ENCODE data around the gene ZNF853.
"Not testable (repeated sequence)": the region's sequence is repeated elsewhere in the genome, so short reads cannot be mapped to it uniquely, and the experiment has no call there.

ZNF853 gene

GRCh38 chr7:6614953-6615722 lies at the start of gene ZNF853:
Gene ZNF853 (plus strand): TSS chr7:6615610. CDS start chr7:6616175, 565 bp downstream.
- no peak for DNase-seq

GRCh38 chr7:6565655-6566054 lies 49.8 kb upstream of the ZNF853 start:
- no peak for DNase-seq

- no peak for DNase-seq
Measured at GRCh38 chr7:6567886-6568285, 47.5 kb upstream of the ZNF853 start.

- DNase-seq, result no peak
Measured at GRCh38 chr7:6571160-6571779, 44.1 kb upstream of the ZNF853 start.

- no peak for DNase-seq
Measured at GRCh38 chr7:6575281-6576023, 40.0 kb upstream of the ZNF853 start.

- DNase-seq, result no peak
Measured at GRCh38 chr7:6576024-6576866, 39.2 kb upstream of the ZNF853 start.

GRCh38 chr7:6576867-6577368 lies 38.5 kb upstream of the ZNF853 start:
- DNase-seq, result not testable (repeated sequence)

GRCh38 chr7:6577369-6578113 lies 37.9 kb upstream of the ZNF853 start, which contains the start of gene ZDHHC4:
Gene ZDHHC4 (plus strand): TSS chr7:6577454. CDS start chr7:6580562, 3,108 bp downstream.
- peak; percentile 83 for DNase-seq

GRCh38 chr7:6578114-6579084 lies 37.0 kb upstream of the ZNF853 start:
- no peak for DNase-seq

- DNase-seq, result no peak
Measured at GRCh38 chr7:6579446-6579845, 36.0 kb upstream of the ZNF853 start.

GRCh38 chr7:6585746-6586432 lies 29.5 kb upstream of the ZNF853 start:
- not testable (repeated sequence) for DNase-seq

GRCh38 chr7:6588566-6588965 lies 26.8 kb upstream of the ZNF853 start:
- DNase-seq, result no peak

- no peak for DNase-seq
Measured at GRCh38 chr7:6589151-6589828, 26.1 kb upstream of the ZNF853 start.

- DNase-seq, result peak; percentile 76
Measured at GRCh38 chr7:6589829-6590644, 25.4 kb upstream of the ZNF853 start, which contains the start of gene INTS15. Gene INTS15 (plus strand): TSS chr7:6590021. CDS start chr7:6590284, 263 bp downstream.

GRCh38 chr7:6590645-6591110 lies 24.7 kb upstream of the ZNF853 start:
- no peak for DNase-seq

- no peak for DNase-seq
Measured at GRCh38 chr7:6600093-6600492, 15.3 kb upstream of the ZNF853 start.

GRCh38 chr7:6604458-6604857 lies 11.0 kb upstream of the ZNF853 start:
- no peak for DNase-seq
